Stimulated activated CD4-positive, alpha-beta T cell treated with anti-CD3 and anti-CD28 coated beads, Interleukin-1b, Interleukin-23, amount 100 ng/mL, for 1 hour (primary cell): Measurements from ENCODE around the gene ZNF334.
A peak's percentile ranks its signal among the peaks of the same experiment; 100 is the strongest.

ENCODE experiments used
- DNase-seq, 2 donors: peaks; one replicate each; pipeline ENCODE4 v3.0.0-alpha.2; 2020; ENCODE audit warnings: low read depth in 2 of 2

The ZNF334 gene

DNA sequence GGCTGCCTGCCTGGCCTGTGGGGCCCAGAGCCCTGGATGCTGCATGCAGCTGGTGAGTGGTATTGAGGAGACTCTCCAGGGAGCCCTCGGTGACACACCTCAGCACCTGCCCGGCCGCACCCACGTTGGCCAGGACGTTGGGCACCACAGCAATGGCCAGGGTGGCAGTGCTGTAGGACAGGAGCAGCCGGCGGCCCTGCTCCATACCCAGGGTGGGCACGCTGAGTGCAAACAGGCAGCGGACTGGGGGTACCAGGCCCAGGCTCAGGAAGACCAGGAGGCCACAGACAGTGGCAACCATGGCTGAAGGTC lies 32.4 kb upstream of the ZNF334 start:
- no peak for DNase-seq

DNA sequence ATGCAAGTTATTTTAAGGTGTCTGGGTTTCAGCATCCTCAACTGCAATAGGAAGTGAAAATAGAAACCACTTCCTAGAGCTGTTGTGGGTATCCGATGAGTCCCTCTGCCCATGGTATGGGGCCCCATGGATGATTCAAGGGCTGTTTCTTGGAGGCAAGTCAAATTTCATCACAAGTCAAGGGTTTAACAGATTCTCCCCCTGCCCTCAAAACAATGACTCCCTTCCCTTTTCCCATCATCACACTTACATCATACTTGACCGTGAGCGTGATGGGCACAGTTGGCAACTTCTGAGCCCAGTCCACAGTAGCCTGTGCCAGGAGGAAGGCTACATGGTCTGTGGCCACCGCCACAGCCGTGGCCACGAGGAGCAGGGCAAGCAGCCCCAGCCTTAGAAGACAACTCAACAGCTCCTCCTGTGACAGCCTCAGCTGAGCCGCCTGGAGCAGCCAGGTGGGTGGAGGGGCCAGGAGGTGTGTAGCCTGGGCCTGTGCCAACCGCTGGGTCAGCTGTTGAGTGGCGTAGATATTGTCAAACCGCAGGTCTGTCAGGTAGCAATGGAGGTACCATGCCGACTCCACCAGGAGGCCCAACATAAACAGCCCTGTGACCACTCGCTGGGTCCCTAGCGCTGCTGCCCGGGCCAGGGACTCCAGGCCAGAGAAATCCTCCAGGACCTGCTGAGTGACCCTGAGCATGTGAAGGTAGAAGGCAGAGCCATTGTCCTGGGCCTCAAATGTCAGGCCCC lies 31.9 kb upstream of the ZNF334 start:
- no peak for DNase-seq

DNA sequence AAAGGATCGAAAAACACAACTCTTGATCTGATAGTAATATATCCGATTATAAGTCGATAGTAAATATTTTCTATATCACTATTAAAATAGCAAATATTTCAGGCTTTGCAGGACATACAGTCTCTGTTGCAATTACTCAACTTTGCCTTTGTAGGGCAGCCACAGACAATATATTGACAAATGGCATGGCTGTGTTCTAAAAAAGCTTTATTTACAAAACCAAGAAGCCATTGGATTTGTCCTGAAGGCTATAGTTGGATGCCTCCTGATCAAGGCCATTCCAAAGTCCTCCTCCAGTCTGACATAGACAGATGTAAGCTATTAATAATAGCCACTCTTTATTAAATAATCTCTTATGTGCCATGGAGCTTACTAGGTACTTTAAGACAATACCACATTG lies 31.2 kb upstream of the ZNF334 start:
- DNase-seq, result no peak

DNA sequence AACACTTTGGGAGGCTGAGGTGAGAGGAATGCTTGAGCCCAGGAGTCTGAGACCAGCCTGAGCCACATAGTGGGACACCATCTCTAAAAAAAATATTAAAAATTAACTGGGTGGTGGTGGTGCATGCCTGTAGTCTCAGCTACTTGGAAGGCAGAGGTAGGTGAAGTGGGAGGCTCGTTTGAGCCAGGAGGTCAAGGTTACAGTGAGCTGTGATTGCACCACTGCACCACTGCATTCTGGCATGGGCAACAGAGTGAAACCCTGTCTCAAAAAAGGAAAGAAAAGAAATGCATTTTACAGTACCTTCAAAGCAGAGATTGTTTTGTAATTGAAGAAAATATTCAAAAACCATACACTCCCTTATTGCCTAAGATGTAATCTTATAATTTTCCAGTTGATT lies 30.6 kb upstream of the ZNF334 start:
- no peak for DNase-seq

DNA sequence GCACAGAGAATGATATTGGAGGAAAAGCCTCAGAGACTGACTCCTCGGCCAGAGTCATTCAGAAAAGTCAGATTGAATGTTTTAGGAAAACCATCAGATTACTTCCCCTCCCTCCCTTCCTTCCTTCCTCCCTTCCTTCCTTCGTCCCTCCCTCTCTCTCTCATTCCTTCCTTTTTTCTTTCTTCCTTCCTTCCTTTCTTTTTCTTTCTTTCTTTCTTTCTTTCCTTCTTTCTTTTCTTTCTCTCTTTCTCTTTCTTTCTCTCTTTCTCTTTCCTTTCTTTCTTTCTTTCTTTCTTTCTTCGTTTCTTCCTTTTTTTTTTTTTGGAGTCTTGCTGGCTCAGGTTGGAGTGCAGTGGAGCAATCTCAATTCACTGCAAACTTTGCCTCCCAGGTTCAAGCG lies 29.7 kb upstream of the ZNF334 start:
- DNase-seq, result no peak

DNA sequence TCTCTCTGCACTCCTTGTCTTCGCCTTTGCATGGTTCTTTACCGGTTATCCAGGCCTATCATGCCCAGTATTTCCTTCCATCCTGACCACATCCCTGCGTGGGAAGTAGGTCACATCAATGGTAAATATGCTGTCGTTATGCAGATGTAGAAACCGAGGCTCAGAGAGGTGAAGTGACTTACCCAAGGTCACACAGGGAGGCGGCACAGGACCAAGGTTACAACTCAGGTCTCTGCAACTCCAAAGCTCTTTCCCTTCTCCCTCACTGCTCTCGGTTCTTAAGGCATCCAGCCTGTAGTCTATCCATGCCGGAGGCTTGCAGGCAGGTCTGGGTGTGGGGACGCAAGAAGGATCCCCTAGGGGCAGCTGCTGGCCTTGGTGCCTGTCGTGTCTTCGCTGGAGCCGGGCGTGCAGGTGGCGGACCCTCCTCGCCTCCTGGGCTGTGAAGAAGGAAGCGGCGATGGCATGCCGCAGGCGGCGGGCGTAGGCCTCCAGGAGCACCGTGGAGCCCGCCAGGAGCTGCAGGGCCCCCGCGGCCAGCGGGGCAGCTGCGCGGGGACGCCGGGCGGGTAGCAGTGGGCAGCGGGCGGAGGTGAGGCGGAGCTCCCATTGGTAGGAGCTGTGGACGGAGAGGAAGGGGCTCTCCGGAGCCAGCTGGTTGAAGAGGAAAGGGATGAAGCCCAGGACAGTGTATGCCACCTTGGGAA lies 28.0 kb upstream of the ZNF334 start:
- no peak for DNase-seq

DNA sequence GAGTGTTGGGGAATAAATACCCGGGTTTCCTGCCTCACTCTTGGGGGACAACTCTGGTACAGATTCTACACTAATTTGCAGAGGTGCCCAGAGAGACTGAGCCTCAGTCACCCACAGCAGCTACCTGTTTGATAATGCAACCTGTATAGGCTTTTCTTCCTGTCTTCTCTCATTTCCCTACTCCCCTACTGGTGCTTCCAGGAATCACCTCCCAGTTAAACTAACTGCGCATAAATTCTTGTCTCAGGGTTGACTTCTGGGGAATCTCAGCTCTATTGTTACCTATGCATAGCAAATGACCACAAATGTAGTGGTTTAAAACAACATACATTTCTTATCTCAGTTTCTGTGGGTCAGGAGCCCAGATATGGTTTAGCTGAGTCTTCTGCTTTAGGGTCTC lies 25.8 kb upstream of the ZNF334 start:
- DNase-seq, result no peak

DNA sequence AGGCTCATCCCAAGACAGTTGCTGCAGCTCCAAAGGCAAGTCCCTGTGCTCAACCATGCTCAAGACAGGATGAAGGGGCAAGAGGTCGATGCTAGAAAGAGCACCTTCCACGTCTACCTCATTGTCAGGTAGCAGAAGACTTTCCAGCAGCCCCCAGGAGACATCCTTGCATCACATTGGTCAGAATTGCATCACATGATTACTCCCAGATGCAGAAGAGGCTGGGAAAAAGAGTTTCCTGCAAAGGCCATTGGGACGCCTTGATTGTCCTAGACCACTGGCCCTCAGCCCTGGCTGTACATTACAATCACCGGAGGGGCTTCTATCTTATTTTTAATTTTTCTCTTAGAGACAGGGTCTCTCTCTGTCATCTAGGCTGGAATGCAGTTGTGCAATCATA lies 17.3 kb upstream of the ZNF334 start:
- DNase-seq, result no peak

DNA sequence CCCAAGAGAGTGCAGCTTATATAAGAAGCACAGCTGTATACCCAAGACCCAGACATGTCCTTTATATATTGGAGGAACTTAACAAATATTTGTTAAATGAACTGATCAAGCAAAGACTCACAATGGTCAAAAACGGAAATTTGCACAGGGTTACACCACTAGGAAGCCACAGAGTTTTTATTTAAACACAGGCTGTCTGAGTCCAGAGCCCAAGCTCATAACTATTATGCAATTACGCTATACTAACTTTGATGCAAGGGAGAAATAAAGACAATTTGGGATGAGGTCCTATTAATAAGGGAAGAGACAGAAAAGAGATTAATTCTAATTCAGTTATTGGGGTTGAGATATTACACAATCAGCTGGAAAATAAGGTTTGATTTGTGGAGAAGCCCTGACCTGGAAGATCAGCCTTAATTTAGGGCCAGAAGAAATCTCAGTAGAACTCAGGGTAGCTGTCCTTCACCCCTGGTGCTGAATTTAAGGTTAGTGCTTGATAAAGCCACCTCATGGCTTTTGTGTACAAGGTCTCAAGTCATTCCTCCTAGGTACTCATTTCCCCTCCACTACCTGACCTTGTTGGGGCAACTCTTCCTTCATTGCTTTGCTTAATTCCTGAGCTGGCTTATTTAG lies 10.5 kb upstream of the ZNF334 start:
- no peak for DNase-seq

DNA sequence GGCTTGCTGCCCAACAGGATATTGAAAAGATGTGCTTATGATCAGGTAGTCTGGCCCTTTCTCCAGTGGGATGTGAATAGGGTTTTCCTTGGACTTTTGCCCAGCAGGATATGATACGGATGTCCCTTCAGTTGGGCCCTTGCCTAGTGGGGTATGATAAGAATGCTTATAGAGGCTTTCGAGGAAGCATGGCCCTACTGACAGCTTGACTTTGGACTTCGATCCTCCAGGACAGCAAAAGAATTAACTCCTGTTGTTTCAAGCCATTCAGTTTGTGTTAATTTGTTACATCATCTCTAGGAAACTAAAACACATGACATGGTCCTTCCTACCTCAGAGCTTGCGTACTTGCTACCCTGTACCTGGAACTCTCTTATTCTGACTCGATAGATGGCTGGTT lies 9.7 kb upstream of the ZNF334 start:
- no peak for DNase-seq

DNA sequence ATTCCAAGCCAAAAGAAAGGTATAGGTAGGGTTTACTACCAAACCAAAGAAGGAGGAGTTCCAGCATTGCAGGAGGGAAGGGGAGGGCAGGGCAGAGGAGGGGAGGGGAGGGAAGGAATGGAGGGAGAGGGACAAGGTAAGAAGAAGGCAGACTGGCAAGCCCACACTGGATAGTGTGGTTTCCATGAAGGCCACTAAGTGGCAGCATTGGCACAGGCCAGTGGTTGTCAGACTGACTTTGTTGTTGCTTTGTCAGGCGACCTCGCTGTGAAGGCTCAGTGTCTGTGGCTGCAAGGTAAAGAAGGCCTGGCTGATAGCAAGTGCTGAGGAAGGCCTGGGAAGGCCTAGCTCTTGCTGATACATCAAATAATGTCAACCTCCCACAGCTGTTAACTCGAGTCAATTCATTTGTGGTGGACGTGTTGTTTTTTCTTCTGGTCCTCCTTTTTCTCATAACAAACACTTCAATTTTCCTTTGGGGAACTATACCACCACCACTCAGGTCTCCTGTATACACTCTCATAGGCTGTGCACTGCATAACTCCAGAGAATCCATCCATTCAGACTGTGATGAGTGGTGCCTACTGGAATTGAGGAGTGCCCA lies 7.7 kb upstream of the ZNF334 start:
- peak in 1 of 2 donors; percentile 5 for DNase-seq

DNA sequence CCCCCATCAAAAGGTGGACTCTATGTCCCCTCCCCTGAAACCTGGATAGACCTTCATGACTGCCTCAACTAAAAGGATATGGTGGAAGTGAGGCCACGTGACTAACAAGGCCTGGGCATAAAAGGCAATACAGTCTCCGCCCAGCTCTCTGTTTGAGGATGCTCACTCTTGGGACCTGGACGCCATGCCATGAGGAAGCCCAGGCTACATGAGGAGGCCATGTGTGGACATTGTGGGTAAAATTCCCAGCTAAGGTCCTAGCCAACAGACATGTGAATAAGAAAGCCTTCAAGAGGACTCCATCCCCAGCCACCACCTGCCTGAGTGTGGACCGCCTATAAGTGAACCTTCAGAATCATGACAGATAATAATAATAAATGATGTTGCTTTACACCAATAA lies 7.2 kb upstream of the ZNF334 start:
- no peak for DNase-seq

DNA sequence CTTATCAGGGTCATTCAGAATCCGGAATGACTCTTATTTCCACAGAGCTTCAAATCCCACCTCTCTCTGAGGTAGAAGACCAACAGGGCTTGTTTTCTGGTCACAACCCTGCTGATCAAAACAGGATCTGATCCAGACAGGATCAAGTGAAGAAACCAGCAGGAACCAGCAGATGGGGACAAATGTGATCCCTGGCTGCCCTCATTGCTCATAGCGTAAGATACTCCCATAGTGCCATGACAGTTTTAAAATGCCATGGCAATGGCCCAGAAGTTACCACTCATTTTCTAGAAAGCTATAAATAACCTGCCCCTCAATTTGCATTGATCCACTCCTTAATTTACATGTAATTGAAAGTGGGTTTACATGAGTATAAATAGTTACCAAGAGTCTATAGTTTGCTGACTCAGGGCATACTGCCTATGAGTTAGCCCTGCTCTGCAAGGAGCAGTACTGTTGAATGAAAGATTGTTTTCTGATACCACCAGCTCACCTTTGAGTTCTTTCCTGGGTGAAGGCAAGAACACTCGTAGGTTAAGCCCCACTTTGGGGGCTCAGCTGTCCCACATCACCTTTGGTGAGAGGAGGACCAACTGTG lies 6.2 kb upstream of the ZNF334 start:
- DNase-seq, result no peak

DNA sequence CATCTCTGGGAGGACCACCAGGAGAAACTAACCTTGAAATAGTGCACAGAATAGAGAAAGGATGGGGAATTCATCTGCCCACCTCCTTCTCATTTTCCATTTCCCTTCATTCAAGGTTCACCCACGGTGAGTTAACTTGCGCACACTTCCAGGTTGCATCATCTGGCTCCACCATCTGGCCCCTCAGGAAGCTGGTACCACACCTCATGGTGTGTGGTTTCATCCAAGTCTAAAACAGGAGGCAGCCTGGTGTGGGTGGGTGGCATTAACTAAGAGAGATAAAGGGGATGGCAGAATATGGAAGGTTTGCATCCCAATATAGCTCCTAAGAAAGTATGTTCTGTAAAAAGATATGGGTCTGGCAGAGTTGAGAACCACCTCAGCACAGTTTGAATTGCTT lies 3.8 kb downstream of the ZNF334 start:
- no peak for DNase-seq

DNA sequence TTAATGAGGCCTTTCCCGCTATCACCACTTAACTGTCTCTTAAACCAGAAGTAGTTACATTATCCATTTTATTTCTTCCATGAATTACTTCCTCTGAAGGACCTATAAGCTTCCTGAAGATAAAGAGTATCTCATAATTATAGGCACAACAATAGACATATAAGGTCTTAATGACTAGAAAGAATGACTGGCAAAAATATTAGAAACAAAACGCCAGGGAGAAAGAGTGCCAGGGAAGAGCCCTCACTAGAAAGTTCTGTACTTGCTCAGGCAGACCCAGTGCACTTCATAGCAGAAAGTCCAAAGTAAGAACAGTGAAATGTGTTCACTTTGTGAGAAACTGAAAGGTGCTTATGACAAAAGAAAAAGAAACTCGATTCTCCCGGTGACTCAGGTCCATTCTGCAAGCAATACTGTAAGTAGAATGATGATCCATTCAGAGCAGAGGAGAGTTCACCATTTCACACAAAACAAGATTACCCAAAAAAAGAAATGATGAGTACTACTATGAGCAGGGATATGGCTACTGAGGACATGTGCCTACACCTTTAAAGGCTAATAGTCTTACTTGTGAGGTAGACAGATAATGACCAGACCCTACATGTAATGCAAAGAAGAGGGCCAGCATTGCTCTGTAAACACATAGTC lies 5.5 kb downstream of the ZNF334 start:
- DNase-seq, result no peak

DNA sequence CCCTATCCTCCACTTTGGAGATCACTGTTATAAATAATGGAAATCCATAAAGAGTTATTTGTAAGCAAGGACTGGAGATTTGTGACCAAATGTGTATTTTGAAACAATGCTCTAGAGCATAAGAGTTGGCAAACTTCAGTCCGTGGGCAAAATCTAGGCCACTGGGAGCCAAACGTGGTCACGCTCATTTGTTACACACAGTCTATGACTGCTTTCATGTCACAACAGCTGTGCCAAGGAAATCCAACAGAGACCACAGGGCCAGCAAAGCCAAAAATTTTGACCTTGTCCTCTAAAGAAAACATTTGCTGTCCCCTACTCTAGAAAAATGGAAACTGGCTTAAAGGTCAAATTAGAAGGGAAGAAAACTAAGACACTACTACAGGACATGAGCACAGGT lies 7.9 kb downstream of the ZNF334 start:
- DNase-seq, result no peak

DNA sequence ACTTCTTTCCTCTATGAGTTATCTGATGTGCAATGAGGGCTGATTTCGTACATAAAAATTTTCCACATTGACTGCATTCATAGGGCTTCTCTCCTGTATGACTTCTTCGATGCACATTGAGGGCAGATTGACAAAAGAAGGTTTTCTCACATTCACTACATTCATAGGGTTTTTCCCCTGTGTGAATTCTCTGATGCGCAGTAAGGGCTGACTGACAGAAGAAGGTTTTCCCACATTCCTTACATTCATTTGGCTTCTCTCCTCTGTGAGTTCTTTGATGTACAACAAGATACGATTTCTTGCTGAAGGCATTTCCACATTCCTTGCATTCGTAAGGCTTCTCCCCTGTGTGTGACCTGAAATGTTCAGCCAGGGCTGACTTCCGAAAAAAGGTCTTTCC lies 11.4 kb downstream of the ZNF334 start:
- DNase-seq, result no peak

DNA sequence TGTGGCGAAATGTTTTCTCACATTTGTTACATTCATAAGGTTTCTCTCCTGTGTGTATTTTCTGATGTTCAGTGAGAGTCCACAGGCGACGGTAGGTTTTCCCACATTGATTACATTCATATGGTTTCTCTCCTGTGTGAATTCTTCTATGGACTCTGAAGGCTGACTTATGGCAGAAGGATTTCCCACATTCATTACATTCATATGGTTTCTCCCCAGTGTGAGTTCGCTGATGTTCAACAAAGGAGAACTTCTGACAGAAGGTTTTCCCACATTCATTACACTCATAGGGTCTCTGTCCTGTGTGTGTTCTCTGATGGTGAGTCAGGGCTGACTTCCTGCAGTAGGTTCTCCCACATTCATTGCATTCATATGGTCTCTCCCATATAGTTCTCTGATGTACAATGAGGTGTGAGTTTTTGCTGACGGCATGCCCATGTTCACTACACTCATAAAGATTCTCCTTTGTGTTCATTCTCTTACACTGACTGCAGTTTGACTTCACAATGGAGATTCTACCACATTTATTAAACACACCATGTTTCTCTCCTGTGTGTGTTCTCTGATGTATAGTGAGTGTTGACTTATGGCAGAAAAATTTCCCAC lies 11.9 kb downstream of the ZNF334 start:
- no peak for DNase-seq

DNA sequence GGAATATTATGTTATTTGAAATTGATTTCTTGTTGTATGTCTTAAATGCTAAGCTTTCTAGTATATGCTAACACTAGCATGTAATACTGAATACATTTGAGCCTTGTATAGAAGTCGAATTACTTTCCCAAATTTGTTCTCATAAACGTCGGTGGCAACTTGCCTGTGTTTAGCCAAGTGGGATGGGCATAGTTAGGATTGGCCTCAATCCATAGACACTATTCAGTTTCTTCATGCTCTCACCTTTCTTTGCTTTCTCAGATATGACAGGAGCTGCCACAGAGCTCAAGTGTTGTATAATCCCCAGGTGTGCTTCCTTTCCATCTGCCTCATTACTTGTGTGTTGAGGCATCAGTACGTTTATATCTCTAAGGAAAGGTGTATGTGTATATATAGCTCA lies 19.3 kb downstream of the ZNF334 start:
- DNase-seq, result no peak

DNA sequence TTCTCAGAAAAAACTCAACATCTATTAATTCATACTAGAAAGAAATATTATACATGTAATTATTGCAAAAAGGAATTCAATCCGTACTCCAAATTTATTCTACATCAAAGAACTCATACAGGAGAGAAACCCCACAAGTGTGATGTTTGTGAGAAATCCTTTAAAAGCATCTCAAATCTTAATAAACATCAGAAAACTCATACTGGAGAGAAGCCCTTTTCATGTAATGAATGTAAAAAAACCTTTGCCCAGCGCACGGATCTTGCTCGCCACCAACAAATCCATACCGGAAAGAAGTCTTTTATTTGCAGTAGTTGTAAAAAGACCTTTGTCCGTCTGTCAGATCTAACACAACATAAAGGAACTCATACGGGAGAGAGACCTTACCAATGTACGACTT lies 22.0 kb downstream of the ZNF334 start:
- DNase-seq, result no peak

DNA sequence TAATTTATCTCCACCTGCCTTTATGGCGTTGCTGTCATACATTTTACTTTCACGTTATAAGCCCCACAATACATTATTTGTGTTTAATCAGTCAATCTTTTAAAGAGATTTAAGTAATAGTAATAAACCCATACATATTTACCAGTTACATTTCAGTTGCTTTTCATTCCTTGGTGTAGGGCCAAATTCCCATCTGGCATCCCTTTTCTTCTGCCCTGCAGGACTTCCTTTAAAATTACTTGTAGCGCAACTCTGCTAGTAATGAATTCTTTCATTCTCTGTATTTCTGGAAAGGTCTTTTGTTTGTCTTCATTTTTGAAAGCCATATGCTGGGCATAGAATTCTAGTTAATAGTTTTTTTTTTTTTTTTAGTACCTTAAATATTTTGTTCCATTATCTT lies 24.9 kb downstream of the ZNF334 start:
- no peak for DNase-seq

DNA sequence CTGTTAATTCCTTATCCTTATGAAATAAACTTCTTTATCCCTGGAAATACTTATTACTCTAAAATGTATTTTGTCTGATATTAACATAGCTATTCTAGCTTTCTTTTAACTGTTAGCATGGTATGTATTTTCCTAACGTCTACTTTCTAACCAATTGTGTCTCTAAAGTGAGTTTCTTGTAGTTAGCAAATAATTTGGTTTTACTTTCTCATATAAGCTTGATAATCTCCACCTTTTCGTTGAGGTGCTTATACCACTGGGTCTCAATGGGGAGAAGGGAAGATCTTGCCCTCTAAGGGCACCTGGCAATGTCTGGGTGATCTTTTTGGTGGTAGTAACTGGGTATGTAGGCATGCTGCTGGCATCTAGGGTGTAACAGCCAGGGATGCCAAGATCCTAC lies 25.7 kb downstream of the ZNF334 start:
- no peak for DNase-seq
